Omental fat pad (tissue), 4 donors: ENCODE results near the gene LRP2BP. TPM values are rescaled to one million over a fixed set of nuclear protein-coding genes. Genes with fewer than 3 reads are reported as not detected.

Source experiments
- ATAC-seq: fragments of 150-250 bp; one replicate; pipeline ENCODE4 v1.9.1; 2016; ENCODE audit warnings: mild to moderate bottlenecking, moderate library complexity; ENCODE audit not compliant: low FRiP score
- DNase-seq: peaks from one replicate; pipeline ENCODE4 v3.0.0-alpha.2; 2019; ENCODE audit warnings: low spot score
- total RNA-seq, 4 donors: library from RNA; depleted of rRNA; stranded (reverse); fragments of >200 nt; gene quantifications; one replicate each; pipeline ENCODE4 v1.1.0, GENCODE V29; 2016
- TF ChIP-seq, protein P1 (sequence below), 3 donors: fragments of 450-650 bp; IDR thresholded peaks; one replicate each; pipeline ENCODE4 v1.5.1; 2016 to 2017; ENCODE audit warnings: antibody characterized with exemption in 3 of 3, mild to moderate bottlenecking in 3 of 3, moderate library complexity in 2 of 3

LRP2BP gene
- total RNA-seq, 4 donors from 2014 or later, result 0.56 to 4.0 (median 1.7) TPM

DNA sequence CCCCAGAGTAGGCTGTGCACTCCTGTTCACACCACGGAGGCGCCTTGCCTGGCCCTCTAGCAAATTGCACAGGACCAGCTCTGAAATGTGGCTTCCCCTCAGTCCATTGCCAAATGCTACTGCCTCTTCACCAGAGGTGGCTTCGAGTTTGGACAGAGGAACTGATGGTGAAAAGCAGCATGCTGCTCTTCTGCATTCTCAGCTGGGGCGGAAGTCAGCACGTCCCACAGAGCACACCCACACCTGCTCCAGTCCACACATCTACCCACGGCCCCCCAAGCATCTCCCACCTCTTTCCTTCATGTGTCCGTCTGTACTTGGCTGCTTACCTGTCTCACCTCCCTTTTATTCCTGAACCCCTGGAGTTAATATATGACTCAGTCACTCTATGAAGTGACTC lies 43.5 kb downstream of the LRP2BP start:
- TF ChIP-seq, protein P1, sequence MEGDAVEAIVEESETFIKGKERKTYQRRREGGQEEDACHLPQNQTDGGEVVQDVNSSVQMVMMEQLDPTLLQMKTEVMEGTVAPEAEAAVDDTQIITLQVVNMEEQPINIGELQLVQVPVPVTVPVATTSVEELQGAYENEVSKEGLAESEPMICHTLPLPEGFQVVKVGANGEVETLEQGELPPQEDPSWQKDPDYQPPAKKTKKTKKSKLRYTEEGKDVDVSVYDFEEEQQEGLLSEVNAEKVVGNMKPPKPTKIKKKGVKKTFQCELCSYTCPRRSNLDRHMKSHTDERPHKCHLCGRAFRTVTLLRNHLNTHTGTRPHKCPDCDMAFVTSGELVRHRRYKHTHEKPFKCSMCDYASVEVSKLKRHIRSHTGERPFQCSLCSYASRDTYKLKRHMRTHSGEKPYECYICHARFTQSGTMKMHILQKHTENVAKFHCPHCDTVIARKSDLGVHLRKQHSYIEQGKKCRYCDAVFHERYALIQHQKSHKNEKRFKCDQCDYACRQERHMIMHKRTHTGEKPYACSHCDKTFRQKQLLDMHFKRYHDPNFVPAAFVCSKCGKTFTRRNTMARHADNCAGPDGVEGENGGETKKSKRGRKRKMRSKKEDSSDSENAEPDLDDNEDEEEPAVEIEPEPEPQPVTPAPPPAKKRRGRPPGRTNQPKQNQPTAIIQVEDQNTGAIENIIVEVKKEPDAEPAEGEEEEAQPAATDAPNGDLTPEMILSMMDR (IDR thresholded peaks at IDR 0.05), result no peak
- no peak for DNase-seq
- no peak for ATAC-seq

DNA sequence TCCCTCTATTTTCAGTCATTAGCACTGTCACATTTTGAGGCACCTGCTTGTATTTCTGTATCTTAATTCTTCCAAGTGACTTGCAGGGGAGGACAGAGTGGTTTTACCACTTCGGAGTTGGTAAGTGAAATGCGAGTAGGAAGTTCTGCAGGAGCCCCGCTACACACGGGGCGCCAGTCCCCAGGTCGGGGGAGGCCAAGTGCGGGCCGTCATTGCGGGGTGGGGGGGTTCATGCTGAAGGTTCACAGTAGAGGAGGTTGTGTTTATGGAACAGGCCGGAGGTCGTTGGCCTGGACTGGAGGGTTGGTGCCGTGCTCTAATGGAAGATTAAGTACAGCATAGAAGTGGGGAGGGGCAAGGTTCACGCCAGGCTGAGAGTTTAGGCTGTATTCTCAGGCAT lies 44.0 kb downstream of the LRP2BP start:
- ATAC-seq (no peak), DNase-seq (no peak)
- TF ChIP-seq, protein P1 (IDR thresholded peaks at IDR 0.05), result no peak

DNA sequence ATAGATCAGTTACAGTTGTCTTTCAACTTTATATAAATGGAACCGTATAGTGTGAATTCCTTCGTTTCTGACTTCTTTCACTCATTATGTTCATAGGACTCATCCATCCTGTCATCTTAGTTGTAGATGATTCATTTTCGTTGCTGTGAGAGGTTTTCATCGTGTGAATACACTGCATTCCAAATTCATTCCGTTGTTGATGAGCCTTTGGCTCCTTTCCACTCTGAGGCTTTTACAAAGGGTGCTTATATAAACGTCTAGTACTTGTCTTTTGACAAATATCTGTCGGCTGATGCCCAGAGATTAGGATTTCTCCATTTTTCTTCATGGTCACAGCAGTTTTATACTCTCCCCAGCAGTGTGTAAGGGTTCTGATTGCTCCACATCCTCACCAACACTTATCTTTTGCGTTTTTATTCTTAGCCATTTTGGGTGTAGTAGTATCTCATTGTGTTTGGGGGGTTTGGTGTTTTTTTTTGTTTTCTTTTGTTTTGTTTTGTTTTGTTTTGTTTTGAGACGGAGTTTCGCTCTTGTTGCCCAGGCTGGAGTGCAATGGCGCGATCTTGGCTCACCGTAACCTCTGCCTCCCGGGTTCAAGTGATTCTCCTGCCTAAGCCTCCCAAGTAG lies 48.6 kb downstream of the LRP2BP start:
- DNase-seq, result no peak
- peak; percentile 13 for ATAC-seq
- TF ChIP-seq, protein P1 (IDR thresholded peaks at IDR 0.05), result no peak

DNA sequence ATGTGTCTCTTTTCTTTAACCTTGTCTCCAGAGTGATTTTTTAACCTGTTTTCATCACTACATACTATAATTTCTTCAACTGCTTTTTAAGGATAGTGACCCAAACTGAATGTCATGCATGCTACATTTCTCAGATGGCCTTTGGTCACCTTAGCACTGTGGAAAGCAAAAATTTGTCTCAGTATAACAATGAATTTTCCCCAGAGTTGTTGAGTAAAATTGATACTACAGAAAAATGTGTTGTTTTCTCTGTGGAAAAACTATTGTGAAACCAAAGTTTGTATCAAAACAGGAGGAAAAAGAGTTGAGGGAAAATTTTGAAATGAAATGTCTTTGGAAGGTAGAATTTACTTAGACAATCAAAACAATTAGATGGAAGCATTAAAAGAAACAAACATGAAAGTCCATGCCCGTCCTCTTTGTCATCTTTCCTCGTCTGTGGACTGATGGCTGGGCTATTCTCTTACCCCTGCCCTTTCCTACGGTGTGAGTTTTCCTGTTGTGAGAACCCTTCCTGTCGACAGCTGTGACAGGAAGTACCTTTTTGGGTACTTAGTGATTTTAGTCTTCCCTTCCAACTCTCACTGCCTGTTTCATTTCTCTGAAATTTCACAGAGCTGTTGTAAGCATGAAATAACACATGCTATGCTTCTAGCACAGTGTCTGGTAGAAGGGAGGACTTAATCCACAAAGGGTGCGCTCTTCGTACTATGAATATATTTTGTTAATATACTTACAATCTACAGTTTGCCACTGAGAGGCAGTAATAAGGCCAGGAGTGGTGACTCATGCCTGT lies 50.8 kb downstream of the LRP2BP start:
- DNase-seq, result no peak
- no peak for ATAC-seq
- TF ChIP-seq, protein P1 (IDR thresholded peaks at IDR 0.05), result no peak

DNA sequence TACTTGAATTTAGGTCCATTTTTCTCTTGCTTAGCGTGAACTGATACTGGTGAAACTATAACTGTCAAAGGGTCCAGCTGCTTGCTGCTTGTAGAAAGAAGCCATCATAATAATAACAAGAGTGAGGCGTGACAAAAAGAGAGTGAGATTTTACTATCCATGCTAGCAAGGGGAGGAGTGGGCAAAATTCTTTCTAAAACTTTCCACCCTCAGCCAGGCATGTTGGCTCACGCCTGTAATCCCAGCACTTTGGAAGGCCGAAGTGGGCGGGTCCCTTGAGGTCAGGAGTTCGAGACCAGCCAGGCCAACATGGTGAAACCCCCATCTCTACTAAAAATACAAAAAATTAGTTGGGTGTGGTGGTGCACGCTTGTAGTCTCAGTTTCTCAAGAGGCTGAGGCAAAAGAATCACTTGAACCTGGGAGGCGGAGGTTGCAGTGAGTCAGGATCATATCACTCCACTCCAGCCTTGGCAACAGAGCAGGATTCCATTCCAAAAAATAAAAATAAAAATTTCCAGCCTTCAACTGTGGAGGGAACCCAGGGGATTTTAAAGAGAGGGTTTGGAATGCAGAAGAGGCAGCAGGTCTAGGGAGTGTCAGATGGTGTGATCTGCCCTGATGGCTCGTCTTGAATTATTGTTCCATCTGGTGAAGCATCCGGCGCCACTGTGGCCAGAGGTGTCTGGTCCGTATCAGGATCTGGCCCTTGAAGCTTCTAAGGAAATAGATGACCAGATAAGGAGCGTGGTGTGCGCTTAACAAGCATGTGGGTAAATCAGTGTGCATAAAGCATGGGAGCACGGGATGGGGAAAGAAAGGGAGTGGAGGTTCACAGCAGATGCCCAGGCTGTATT lies 51.8 kb downstream of the LRP2BP start:
- TF ChIP-seq, protein P1 (IDR thresholded peaks at IDR 0.05), result no peak
- no peak for DNase-seq
- ATAC-seq, result peak; percentile 88

DNA sequence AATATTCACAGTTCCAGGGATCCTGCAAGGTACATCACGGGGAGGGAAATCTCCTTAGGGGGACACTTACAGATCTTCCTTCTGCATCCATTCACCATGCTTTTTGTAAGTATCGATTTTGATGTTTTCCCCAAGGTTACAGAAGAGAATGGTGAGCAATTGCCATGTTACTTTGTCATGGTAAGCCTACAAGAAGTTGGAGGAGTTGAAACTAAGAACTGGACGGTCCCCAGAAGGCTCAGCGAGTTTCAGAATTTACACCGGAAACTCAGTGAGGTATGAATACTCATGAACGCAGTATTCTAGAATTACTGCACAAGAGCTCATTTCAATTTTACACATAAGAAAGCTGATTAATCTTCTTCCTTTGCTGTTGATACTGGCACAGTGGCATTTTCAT lies 53.9 kb downstream of the LRP2BP start:
- DNase-seq (no peak), ATAC-seq (no peak)
- TF ChIP-seq, protein P1 (IDR thresholded peaks at IDR 0.05), result no peak
